IPS-18a (cell line): ENCODE measurements around the gene DHX57.

Source experiments
- H3K27ac ChIP-seq: one replicate; pipeline ENCODE4 v1.5.1; 2013; ENCODE audit warnings: low read length
- H3K27me3 ChIP-seq: one replicate; pipeline ENCODE4 v1.6.1; 2013; ENCODE audit warnings: mild to moderate bottlenecking, low read length; ENCODE audit not compliant: control insufficient read depth, insufficient read depth
- H3K36me3 ChIP-seq: one replicate; pipeline ENCODE4 v1.6.1; 2013; ENCODE audit warnings: low read depth, low read length; ENCODE audit not compliant: control insufficient read depth
- H3K4me1 ChIP-seq: one replicate; pipeline ENCODE4 v1.6.1; 2013; ENCODE audit warnings: low read depth, low read length; ENCODE audit not compliant: control insufficient read depth
- H3K4me3 ChIP-seq: one replicate; pipeline ENCODE4 v1.5.1; 2013; ENCODE audit warnings: low read length
- H3K9ac ChIP-seq: one replicate; pipeline ENCODE4 v1.6.1; 2013; ENCODE audit warnings: mild to moderate bottlenecking, low read length, moderate library complexity
- H3K9me3 ChIP-seq: one replicate; pipeline ENCODE4 v1.6.1; 2013; ENCODE audit warnings: low read depth, low read length; ENCODE audit not compliant: control insufficient read depth

Gene DHX57

DNA sequence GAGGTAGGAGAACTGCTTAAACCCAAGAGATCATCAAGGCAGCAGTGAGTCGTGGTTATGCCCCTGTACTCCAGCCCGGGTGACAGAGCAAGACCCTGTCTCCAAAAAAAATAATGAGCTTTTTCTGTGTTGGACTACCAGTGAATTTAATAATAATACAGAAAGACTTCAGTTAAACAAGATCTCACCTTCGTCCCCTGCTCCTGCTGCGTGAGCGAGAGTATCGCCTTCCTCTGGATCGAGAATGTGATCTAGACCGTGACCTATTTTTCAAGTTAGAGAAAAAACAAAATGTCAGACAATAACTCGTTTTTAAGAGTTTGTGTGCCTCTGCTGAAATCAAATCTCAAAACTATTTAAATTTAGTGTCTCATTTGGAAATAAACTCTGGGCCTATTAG, 127.3 kb downstream of the DHX57 start:
- H3K9ac ChIP-seq: peak overlapping the region; percentile 10
- H3K27me3 ChIP-seq: no peaks in the 10 kb centered on the region
- no peak overlapping the region for H3K27ac ChIP-seq
- peaks cover 20% of the 10 kb centered on the region for H3K4me1 ChIP-seq
- peaks cover 67% of the 10 kb centered on the region for H3K36me3 ChIP-seq
- H3K9me3 ChIP-seq: no peaks in the 10 kb centered on the region
- H3K4me3 ChIP-seq: peak overlapping the region; percentile 87

- Histone ChIP-seq H3K9me3 (no peaks in the 10 kb centered on the region), H3K9ac (no peak overlapping the region), H3K4me1 (peaks cover 20% of the 10 kb centered on the region), H3K27ac (peak overlapping the region; percentile 20), H3K27me3 (no peaks in the 10 kb centered on the region), H3K4me3 (peak overlapping the region; percentile 87), H3K36me3 (peaks cover 72% of the 10 kb centered on the region)
Measured at GRCh38 chr2:38747819-38748218, 127.9 kb downstream of the DHX57 start.
